Fibroblast of skin of back (primary cell): Measurements from ENCODE around the gene PARN. TPM values are rescaled to one million over a fixed set of nuclear protein-coding genes. Genes with fewer than 3 reads are reported as not detected.
A peak's percentile ranks its signal among the peaks of the same experiment; 100 is the strongest.
"Not testable (repeated sequence)": the region's sequence is repeated elsewhere in the genome, so short reads cannot be mapped to it uniquely, and the experiment has no call there.

ENCODE experiments used
- DNase-seq: peaks from one replicate; pipeline ENCODE4 v3.0.0-alpha.2; 2013
- polyA plus RNA-seq, 2 experiments: library from polyadenylated mRNA; unstranded; fragments of 120-200 nt; gene quantifications; one replicate each; pipeline ENCODE4 v1.2.1, GENCODE V29; 2013; ENCODE audit not compliant: insufficient read length in 2 of 2

The PARN gene
- 28.4 TPM for polyA plus RNA-seq (2013, experiment 1 of 2; ENCODE audit: insufficient read length)
- polyA plus RNA-seq (2013, experiment 2 of 2; ENCODE audit: insufficient read length) = 24.5 TPM

GRCh38 chr16:14629919-14630619 lies at the start of gene PARN:
PARN (minus strand) TSS chr16:14630260; CDS start chr16:14630125, 135 bp downstream.
- DNase-seq = peak; percentile 97

DNA sequence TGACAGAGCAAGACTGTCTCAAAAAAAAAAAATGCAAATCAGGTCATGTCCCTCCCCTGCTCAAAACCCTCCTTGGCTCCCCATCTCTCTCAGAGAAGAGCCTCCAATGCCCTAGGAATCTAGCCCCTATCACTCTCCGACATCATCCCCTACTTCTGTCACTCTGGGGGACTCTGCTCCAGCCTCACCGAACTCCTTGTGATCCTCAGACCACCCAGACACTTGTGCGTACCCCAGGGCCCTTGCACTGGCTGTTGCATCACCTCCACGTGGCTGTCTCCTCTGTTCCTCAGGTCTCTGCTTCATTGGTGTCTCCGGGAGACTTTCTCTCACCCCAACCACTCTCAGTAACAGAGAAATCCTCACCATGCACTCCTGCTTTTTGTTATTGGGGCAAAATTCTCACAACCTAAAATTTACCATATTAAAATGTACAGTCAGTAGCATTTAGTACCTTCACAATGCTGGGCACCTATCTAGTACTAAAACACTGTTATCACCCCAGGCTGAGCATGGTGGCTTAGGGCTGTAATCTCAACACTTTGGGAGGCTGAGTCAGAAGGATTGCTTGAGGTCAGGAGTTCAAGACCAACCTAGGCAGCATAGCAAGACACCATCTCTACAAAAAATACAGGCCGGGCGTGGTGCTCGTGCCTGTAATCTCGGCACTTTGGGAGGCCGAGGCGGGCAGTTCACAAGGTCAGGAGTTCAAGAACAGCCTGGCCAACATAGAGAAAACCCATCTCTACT lies 48.9 kb upstream of the PARN start:
- no peak for DNase-seq

GRCh38 chr16:14677627-14678026 lies 47.6 kb upstream of the PARN start:
- no peak for DNase-seq

GRCh38 chr16:14676633-14677032 lies 46.6 kb upstream of the PARN start:
- DNase-seq = no peak

GRCh38 chr16:14672403-14672971 lies 42.4 kb upstream of the PARN start:
- DNase-seq = no peak

GRCh38 chr16:14669776-14670175 lies 39.7 kb upstream of the PARN start:
- no peak for DNase-seq

GRCh38 chr16:14668556-14669223 lies 38.6 kb upstream of the PARN start:
- DNase-seq = no peak

DNA sequence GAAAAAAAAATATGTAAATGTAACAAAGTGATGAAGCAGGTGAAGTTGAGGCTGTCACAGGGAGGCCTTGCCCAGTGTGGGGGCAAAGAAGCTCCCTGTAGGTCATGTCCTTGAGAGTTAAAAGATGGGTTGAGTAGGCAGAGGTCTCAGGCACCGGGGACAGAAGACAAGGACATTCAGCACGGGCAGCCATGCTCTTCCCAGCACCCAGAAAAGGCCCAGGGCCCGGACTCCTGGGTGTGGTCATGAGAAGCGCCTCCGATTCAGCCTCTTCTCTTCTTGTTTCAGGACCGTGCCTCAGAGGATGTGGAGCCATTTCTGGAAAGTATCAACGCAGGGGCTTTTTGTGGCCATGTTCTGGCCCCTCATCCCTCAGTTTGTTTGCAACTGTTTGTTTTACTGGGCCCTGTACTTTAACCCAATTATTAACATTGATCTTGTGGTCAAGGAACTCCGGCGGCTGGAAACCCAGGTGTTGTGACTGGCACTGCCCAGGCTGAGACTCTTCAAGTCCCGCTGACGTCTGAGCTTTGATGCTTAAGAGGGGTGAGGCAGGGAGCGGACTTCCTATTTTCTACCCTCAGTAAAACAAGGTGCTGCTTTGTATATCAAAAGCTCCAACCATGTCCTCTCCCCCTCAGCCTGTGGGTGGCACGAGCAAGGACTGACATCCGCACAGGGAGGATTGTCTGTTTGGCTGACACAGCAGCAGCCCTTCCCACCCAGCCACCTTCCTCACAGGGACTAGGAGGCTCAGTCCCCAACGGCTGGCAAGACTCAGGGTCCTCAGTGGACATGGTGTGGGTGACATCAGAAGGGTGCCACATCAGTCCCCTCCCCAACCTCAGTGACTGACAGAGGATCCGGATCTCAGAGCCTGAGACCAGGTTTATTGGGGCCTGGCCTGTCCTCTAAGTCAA lies 37.5 kb upstream of the PARN start:
- no peak for DNase-seq

DNA sequence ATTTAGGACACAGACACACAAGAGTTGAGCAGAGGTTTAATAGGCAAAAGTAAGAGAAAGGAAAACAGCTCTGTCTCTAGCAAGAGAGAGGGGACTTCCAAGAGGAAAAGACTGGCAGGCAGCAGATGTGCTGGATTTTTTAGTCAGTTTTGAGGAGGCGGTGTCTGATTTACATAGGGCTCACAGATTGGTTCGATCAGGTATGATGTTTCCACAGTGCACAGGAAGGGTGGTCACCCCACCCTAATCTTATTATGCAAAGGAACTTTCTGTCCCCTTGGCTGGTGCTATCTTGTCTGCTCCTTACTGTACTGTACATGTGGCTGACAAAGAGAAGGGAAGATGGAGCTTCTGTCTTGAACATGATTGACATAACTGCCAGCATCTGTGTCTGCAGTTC lies 28.0 kb upstream of the PARN start:
- DNase-seq = no peak

DNA sequence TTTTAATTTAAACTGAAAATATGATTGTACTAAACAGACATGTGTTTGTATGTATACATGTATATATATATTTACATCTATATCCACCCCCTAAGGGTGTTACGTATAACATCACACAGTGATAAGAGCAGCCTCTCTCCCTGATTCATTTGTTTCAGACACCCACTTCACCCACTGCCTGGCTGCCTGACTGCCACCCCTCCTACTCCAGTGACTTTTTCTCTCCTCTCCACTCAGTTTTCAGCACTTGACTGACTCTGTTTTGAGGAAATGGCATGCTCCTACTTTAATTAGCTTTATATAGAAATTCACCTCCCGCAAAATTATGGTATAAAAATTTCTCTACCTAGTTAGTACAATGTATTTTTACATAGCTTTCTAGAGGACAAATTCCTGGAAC lies 22.7 kb upstream of the PARN start:
- DNase-seq = no peak

DNA sequence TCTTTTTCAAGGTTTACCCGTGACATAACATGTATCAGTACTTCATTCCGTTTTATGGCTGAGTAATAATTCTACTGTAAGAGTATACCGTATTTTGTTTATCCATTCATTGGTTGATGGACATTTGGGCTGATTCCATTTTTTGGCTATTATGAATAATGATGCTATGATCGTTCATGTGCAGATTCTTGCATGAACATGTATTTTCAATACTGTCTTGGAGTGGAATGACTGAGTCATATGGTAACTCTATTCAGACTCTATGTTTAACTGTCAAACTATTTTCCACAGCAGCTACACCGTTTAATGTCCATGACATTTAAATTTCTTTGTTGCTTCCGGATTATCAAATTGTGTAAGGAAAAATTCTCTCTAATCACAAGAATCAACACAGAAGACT lies 20.6 kb upstream of the PARN start:
- DNase-seq = no peak

GRCh38 chr16:14649816-14650215 lies 19.8 kb upstream of the PARN start:
- DNase-seq = no peak

DNA sequence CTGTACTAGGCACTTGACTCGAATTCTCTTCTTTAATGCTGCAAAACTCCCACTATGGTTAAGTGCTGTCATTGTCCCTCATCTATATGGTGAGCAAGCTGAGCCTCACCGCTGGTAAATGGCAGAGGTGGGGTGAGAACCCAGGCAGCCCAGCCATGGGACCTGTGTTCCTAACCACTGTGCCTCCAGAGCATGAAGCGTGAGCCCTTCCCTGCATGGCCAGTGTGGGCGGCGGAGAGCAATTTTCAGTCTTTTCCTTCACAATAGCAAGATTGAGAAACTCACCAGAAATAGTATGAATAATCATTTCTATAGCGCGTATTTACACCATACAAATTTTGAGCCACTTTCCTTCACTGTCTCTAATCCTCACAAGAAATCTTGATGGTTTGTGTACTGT lies 11.9 kb upstream of the PARN start:
- no peak for DNase-seq

- no peak for DNase-seq
These were observed 11.1 kb upstream of the PARN start for GRCh38 chr16:14641206-14641605.

- DNase-seq = no peak
These were observed 10.5 kb upstream of the PARN start for GRCh38 chr16:14640538-14640937.

- DNase-seq = not testable (repeated sequence)
These were observed 6.8 kb upstream of the PARN start for GRCh38 chr16:14636951-14637240.

- DNase-seq = not testable (repeated sequence)
These were observed 6.3 kb upstream of the PARN start for GRCh38 chr16:14636179-14636950.

GRCh38 chr16:14635395-14636165 lies 5.5 kb upstream of the PARN start:
- no peak for DNase-seq

DNA sequence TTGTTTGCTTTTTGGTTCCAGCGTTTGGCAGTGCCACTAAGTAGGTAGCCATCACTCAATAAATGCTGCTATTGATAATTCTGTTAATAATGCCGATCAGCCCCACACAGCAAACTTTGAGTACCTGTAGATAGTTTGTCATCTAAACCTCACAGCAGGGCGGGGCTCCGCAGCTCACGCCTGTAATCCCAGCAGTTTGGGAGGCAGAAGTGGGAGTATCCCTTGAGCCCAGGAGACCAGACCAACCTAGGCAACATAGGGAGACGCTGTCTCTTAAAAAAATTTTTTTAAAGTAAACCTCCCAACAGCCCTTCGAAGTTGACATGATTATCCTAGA lies 4.3 kb upstream of the PARN start:
- DNase-seq = no peak

GRCh38 chr16:14632693-14633569 lies 2.9 kb upstream of the PARN start, which contains the start of gene BFAR:
BFAR (plus strand) TSS chr16:14632951; CDS start chr16:14644347, 11,396 bp downstream.
- peak; percentile 98 for DNase-seq
